Measurements from ENCODE around the gene PLEKHA7.
"Not testable (repeated sequence)": the region's sequence is repeated elsewhere in the genome, so short reads cannot be mapped to it uniquely, and the experiment has no call there.

Gene PLEKHA7

GRCh38 chr11:16911186-16911585, 103.0 kb downstream of the PLEKHA7 start:
- DNase-seq (ENCODE audit: low read depth): no peak

DNA sequence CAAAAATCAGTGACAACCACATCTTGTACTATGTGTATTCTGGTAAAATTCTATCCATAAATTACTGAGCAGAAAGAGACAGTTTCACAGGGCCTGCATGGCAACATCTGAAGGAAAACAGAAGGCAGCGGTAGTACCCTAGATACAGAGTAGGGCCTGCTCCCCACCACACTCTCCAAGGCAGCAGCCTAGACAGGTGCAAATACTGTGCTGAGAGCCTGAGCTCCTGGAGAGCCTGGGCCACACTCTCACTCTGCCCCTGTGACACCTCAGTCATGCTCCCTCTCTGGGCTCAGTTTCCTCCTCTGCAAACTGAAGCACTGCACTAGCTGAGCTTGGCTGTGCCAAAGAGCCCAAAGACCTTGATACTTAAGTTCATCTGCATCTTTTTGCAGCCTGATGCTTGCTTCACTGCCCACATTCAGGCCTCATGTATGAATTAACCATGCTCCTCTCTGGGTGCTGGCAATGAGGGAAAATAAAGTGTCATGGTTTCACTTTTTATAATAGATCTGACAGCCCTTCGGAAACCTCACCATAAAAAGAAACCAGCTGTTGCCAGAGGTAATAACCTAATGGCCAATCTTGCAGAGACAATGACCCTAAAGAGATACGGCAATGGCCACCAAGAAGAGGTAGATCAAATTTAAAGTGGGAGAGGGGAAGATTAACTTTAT, 104.7 kb downstream of the PLEKHA7 start:
- no peak for DNase-seq (ENCODE audit: low read depth)

DNA sequence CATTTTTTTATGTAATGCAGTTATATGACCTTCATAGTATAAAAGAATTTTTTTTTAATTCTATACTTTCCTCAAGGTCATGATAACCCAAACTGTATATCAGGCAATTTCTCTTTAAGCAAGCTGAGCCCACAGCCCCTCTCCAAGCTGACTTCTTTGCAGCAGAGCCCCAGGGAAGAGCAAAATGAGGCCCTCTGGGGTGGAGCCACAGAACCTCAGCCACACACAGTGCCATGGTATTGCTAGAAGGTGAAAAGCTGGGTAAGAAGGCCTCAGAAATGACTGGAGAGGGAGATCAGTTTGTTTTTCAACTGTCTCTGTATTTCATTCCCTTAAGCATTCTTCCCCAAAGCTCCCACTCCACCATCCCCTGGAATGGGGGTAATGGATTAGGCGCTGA, 108.8 kb downstream of the PLEKHA7 start:
- DNase-seq (ENCODE audit: low read depth): no peak

GRCh38 chr11:16904761-16905160, 109.5 kb downstream of the PLEKHA7 start:
- DNase-seq (ENCODE audit: low read depth): not testable (repeated sequence)

DNA sequence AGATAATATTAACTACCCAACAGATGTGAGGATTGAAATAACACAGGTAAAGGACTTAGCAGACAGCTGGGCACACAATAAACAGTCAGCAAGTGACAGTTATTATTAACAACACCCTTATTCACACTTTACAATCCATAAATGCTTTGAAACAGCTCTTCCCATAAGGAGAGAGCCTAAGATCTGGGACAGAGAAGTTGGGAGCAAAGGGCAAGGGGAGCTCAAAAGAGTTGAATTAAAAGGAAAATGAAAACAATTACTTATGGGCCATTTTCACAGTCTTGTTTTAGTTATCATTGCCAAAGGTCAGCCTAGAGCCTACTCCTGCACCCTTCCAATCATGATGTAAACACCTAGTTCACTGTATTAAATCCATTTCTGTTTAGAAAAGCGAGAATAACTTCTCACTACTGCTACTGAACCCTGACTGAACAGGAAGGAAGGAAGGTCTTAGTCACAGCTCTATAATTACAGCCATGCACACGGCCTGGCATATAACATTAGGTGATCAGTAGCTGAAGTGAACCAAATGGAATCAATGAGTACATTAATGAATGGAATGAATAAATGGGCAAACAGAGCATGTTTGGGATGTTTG, 111.3 kb downstream of the PLEKHA7 start:
- DNase-seq (ENCODE audit: low read depth): no peak

DNA sequence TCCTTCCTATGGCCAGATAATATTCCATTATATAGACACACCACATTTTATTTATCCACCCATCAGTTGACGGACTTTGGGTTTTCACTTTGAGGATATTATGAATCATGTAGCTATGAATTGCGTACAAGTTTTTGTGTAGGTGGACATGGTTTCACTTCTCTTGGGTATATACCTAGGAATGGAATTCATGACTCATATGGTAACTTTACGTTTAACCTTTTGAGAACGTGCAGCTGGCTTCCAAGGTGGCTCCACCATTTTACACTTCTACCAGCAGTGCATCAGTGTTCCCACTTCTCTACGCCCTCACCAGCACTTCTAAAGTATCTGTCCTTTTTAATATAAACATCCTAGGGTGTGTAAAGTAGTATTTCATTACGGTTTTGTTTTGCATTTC, 112.0 kb downstream of the PLEKHA7 start:
- no peak for DNase-seq (ENCODE audit: low read depth)

GRCh38 chr11:16900491-16900890, 113.7 kb downstream of the PLEKHA7 start:
- no peak for DNase-seq (ENCODE audit: low read depth)

DNA sequence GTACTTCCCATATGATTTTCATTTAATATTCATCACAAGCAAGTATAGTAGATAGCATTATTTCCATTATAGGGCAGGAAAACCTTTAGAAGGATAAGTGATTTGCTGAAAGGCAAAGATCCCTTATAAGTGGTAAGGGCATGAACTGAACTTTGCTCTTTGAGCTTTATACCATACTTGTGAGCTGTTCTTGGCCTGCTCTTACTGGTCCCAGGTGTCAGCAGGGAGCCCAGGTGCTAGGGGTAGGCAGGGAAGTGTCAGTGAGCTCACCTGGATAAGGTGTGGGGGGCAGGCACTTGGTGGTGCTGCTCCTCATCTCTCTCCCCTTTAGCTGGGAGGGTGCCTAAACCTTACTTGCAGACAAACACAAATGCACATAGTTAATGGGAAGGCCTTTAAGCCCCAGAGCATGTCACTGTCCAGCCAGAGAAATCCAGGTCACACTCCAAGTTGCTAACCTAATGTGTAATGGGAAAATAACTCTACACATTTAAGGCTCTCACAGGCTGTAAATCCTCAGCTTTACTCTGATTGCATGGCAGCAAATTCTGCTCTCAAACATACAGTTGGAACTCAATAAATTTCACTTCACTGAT, 114.4 kb downstream of the PLEKHA7 start:
- no peak for DNase-seq (ENCODE audit: low read depth)

GRCh38 chr11:16898274-16898985, 115.8 kb downstream of the PLEKHA7 start:
- no peak for DNase-seq (ENCODE audit: low read depth)

DNA sequence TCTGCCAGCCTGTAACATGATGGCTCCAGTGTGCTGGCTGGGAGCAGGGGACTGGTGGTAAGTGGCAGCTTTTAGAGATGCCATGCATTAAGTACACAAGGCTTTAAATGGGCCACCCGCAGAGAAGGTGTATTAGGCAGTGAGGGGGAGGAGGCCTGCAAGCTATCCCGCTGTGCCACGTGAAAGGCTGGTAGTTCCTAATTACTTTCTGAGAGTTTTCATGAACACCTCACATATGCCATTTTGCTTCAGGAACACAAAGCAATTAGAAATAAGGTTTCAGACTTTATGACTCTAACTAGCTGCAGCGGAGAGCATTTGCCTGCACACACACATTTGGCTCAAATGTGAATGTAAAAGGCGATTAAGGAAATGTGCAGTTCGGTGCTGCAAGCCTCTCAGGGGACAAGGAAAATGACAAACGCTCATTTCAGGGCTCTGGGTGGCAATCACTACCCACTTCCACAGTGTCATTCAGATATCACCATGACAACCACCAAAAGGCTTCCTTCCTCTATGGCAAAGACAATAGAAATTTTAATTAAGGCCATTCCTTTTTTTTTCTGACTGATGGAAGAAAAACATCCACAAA, 116.6 kb downstream of the PLEKHA7 start:
- DNase-seq (ENCODE audit: low read depth): no peak

GRCh38 chr11:16896729-16897469, 117.3 kb downstream of the PLEKHA7 start:
- no peak for DNase-seq (ENCODE audit: low read depth)

- DNase-seq (ENCODE audit: low read depth): no peak
These were observed 118.9 kb downstream of the PLEKHA7 start for GRCh38 chr11:16895306-16895705.

DNA sequence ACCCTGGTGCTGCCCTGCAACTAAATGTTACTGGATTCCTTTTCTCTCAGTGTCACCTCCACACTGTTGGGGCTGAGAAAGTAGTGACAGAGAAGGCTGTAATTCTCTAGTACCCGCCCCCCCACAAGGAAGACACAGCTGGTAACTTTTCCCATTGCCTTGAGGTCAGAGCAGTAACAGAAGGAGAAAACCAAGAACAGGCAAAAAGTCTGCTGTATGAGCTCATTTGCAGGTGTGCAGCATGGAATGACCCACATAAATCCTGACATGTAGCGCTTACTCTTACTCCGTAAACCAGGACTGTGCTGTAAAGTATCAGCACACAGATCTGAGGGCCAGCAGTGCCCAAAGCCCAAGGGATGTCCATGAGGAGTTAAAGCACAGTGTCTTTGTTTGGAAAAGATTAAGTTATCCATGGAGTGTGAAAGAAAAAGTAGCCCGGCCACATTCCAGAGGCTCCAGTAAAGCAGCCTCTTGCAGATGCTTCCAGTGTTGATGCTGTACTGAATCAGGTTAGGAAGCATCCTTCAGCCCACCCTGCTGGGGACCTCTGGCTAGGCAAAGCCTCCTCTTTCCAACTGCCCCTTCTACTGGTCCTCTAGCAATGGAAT, 120.7 kb downstream of the PLEKHA7 start:
- DNase-seq (ENCODE audit: low read depth): no peak

DNA sequence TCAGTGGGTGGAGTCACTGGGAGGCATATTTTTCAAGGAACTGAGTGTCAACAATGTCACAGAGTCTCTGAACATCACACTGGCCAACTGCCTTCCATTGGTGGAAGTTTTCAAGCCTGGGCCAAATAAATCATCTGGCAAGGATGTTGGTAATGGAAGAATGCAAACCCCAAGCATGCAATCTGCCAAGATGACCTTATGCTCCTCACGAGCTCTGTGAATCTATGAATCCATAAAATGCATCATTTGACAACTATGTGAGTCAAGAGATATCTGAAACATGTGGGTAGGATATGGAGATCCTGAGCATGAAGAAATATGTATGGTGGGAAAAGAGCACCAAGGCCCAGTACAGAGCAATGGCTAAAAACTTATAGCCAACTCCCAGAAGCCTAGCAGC, 122.2 kb downstream of the PLEKHA7 start:
- DNase-seq (ENCODE audit: low read depth): no peak

DNA sequence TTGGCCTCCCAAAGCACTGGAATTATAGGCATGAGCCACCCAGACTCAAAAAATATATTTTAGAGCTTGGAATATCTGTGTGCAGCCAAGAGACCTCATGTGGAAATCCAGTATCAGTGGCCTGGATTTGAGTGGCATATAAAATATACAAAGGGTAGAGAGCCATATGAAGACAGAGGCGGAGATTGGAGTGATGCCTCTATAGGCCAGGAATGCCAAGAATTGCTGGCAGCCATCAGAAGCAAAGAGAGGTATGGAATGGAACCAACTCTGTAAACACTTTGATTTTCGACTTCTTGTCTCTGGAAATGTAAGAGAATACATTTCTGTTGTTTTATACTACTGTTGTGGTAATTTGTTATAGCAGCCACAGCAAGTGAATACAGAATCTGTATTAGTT, 123.0 kb downstream of the PLEKHA7 start:
- no peak for DNase-seq (ENCODE audit: low read depth)

DNA sequence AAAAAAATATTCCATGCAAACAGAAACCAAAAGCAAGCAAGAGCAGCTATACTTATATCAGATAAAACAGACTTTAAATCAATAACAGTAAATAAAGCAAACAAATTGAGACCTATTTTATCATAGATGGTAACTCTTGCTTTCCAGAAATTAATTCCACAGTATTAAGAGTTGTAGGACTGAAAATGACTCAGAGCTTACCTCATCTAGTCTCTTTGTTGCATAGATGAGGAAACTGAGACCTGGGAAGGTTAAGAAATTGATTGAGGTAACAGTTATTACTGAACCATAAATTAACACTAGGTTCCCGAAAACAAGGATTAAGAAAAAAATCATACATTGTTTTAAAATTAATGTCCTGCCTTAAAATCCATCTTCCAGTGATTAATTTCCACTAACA, 123.8 kb downstream of the PLEKHA7 start:
- no peak for DNase-seq (ENCODE audit: low read depth)

GRCh38 chr11:16889905-16890304, 124.3 kb downstream of the PLEKHA7 start:
- DNase-seq (ENCODE audit: low read depth): no peak

GRCh38 chr11:16889010-16889409, 125.2 kb downstream of the PLEKHA7 start:
- not testable (repeated sequence) for DNase-seq (ENCODE audit: low read depth)

DNA sequence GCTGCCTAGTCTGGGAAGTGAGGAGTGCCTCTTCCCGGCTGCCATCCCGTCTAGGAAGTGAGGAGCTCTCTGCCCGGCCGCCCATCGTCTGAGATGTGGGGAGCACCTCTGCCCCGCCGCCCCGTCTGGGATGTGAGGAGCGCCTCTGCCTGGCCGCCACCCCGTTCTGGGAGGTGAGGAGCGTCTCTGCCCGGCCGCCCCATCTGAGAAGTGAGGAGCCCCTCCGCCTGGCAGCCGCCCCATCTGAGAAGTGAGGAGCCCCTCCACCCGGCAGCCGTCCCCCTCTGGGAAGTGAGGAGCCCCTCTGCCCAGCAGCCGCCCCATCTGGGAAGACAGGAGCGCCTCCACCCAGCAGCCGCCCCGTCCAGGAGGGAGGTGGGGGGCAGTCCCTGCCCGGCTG, 126.3 kb downstream of the PLEKHA7 start:
- DNase-seq (ENCODE audit: low read depth): not testable (repeated sequence)

DNA sequence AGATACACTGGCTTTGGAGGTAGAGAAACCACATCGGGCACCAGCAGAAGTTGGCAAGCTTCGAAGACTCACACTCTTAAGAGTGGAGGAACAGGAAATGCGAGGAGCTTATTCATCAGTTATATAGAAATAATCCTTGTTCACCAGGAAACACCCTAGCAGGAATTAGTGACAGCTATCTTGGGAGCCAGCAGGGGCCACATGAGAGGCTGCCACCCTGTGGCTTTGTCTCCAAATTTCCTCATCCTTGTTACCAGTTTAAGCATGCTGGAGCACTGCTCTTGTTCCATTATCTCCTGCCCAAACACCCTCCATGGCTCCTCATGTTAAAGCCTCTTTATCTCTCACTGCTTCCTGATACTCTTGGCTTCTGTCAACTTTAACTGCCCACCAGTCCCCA, 131.0 kb downstream of the PLEKHA7 start:
- DNase-seq (ENCODE audit: low read depth): no peak

DNA sequence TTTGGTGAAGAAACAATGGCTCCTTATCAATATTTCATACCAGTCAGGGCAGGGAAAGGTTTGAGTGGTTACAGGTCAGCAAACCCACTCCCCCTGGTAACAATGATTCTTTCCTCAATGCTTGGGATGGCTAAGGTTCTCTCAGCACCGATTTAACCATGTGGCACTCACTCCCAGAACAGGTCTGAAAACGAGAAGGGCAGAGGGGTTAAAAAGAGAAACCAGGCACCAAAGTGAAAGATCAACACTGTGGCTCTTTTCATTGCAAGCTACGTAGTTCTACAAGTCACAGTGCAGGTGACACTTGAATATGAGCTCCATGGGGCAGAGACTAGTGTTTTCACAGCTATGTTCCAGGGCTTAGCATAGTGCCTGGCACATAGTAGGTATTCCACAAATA, 132.4 kb downstream of the PLEKHA7 start:
- no peak for DNase-seq (ENCODE audit: low read depth)
